ENCODE measurements around the gene PTP4A2.

PTP4A2 gene

DNA sequence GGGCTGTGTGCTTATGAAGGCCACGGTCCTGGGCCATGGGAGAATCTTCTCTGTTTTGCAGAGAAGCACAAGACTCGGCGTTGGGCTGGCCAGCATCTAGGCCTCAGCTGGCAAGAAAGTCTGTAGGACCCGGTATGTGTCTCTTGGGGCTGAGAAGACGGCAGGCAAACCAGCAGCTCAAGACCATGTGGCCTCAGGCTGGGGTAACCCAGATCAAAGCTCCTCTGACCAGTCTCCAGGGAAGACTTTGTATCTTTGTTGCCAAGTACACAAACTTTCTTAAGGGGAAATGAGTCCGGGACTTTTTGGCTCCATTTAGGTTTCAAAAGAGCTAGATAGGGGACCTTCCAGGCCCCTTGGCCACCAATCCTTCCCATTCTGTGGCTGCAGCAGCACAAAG, 60.1 kb downstream of the PTP4A2 start:
- Histone ChIP-seq H3K9me3 (ENCODE audit: control insufficient read depth, low read length) (no peaks in the 10 kb centered on the region), H3K9ac (ENCODE audit: low read length) (peak overlapping the region; percentile 55), H3K27me3 (replicated peaks; ENCODE audit: control insufficient read depth, insufficient read depth, low read length) (no peaks in the 10 kb centered on the region), H3K4me3 (ENCODE audit: low read length) (no peak overlapping the region), H3K4me1 (ENCODE audit: control insufficient read depth, insufficient read depth, low read length) (peaks cover 26% of the 10 kb centered on the region), H3K36me3 (ENCODE audit: control insufficient read depth, insufficient read depth, low read length, severe bottlenecking) (no peaks in the 10 kb centered on the region)
- no peak for DNase-seq (ENCODE audit: low read depth)

DNA sequence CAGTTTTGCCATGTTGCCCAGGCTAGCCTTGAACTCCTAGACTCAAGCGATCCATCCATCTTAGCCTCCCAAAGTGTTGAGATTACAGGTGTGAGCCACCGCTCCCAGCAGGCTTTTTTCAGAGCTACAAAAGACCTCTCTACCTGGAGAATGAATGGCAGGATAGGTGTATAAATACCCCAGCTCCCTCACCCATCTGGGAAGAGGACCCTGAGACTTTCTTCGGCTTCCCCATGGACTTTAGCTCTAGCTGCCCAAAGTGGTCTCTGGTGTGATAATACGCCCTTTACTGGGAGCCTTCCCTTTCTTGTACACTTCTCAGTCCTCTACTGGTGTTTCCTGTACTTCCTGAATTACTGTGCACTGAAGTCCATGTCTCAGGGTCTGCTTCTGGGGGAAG, 60.6 kb downstream of the PTP4A2 start:
- H3K4me3 ChIP-seq (ENCODE audit: low read length): no peak overlapping the region
- H3K36me3 ChIP-seq (ENCODE audit: control insufficient read depth, insufficient read depth, low read length, severe bottlenecking): no peaks in the 10 kb centered on the region
- no peaks in the 10 kb centered on the region for H3K27me3 ChIP-seq (replicated peaks; ENCODE audit: control insufficient read depth, insufficient read depth, low read length)
- peak overlapping the region; percentile 55 for H3K9ac ChIP-seq (ENCODE audit: low read length)
- peaks cover 26% of the 10 kb centered on the region for H3K4me1 ChIP-seq (ENCODE audit: control insufficient read depth, insufficient read depth, low read length)
- DNase-seq (ENCODE audit: low read depth): no peak
- no peaks in the 10 kb centered on the region for H3K9me3 ChIP-seq (ENCODE audit: control insufficient read depth, low read length)

DNA sequence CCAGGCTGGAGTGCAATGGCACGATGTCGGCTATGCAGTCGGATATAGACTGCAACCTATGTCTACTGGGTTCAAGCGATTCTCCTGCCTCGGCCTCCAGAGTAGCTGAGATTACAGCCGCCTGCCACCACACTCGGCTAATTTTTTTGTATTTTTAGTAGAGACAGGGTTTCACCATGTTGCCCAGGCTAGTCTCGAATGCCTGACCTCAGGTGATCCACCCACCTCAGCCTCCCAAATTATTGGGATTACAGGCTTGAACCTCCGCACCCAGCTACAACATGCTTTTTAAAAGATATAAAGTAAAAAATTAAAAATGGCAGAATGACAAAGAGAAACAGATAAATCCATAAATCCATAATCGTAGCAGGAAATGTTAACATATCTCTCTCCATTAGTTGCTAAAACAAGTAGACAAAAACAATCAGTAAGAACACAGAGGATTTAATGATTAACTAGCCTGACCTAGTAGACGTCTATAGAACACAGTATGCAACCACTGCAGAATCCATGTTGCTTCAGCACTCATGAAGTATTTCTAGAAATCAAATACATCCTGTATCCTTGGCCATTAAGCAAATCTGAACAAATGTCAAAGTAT, 62.4 kb downstream of the PTP4A2 start:
- Histone ChIP-seq H3K36me3 (ENCODE audit: control insufficient read depth, insufficient read depth, low read length, severe bottlenecking) (no peaks in the 10 kb centered on the region), H3K9me3 (ENCODE audit: control insufficient read depth, low read length) (no peaks in the 10 kb centered on the region), H3K9ac (ENCODE audit: low read length) (no peak overlapping the region), H3K4me3 (ENCODE audit: low read length) (no peak overlapping the region), H3K4me1 (ENCODE audit: control insufficient read depth, insufficient read depth, low read length) (peaks cover 15% of the 10 kb centered on the region), H3K27me3 (replicated peaks; ENCODE audit: control insufficient read depth, insufficient read depth, low read length) (no peaks in the 10 kb centered on the region)
- no peak for DNase-seq (ENCODE audit: low read depth)

DNA sequence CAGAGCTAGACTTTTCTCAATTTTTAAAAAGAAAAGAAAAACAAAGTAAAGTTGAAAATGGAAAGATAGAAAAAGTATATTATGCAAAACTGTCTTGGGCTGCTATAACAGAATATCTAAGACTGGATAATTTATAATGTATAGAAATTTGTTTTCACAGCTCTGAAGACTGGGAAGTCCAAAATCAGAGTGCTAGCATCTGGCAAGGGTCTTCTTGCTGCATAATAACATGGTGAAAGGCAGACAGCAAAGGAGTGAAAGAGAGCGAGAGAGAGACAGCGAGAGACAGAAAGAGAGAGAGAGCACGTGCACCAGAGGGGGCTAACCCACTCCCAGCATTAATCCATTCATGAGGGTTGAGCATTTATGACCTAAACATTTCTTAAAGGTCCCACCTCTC, 63.2 kb downstream of the PTP4A2 start:
- no peak for DNase-seq (ENCODE audit: low read depth)
- H3K9me3 ChIP-seq (ENCODE audit: control insufficient read depth, low read length): no peaks in the 10 kb centered on the region
- no peaks in the 10 kb centered on the region for H3K27me3 ChIP-seq (replicated peaks; ENCODE audit: control insufficient read depth, insufficient read depth, low read length)

DNA sequence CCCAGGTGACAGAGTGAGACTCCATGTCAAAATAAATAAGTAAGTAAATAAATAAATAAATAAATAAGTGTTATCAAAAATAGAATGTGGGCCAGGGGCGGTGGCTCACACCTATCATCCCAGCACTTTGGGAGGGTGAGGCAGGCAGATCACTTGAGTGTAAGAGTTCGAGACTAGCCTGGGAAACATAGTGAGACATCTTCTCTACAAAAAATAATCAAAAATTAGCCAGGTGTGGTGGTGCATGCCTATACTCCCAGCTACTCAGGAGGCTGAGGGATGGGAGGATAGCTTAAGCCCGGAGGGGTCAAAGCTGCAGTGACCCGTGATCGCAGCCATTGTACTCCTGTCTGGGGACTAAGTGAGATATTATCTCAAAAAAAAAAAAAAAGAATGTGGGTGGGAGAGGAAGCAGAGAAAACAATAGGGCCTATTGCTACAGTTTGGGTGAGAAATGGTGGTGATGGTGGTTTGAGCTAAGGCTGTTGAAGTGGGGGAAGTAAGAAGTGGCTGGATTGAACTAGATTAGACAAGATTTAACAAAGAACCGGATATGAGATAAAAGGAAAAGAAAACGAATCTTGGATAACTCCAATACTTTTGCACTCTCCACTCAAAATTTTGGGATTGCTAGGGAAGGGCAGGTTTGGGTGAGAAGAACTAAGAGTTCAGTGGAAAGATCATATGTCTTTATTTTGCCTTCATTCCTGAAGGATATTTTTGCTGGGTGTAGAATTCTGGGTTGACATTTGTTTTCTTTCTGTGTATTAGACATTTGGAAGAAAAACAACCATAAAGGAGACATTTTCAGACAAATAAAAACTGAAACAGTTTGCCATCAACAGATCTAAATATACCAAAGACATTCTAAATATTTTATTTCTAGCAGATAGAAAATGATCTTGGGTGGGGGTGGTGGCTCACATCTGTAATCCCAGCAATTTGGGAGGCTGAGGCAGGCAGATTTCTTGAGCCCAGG, 65.2 kb downstream of the PTP4A2 start:
- H3K9me3 ChIP-seq (ENCODE audit: control insufficient read depth, low read length): no peaks in the 10 kb centered on the region
- no peak for DNase-seq (ENCODE audit: low read depth)
- no peaks in the 10 kb centered on the region for H3K36me3 ChIP-seq (ENCODE audit: control insufficient read depth, insufficient read depth, low read length, severe bottlenecking)
- H3K4me1 ChIP-seq (ENCODE audit: control insufficient read depth, insufficient read depth, low read length): peaks cover 6% of the 10 kb centered on the region
- H3K9ac ChIP-seq (ENCODE audit: low read length): no peak overlapping the region
- no peak overlapping the region for H3K4me3 ChIP-seq (ENCODE audit: low read length)
- H3K27me3 ChIP-seq (replicated peaks; ENCODE audit: control insufficient read depth, insufficient read depth, low read length): no peaks in the 10 kb centered on the region

More for the DNA sequence above, 63.2 kb downstream of the PTP4A2 start:
- Histone ChIP-seq H3K9ac (ENCODE audit: low read length) (no peak overlapping the region), H3K4me1 (ENCODE audit: control insufficient read depth, insufficient read depth, low read length) (peaks cover 13% of the 10 kb centered on the region), H3K36me3 (ENCODE audit: control insufficient read depth, insufficient read depth, low read length, severe bottlenecking) (no peaks in the 10 kb centered on the region), H3K4me3 (ENCODE audit: low read length) (no peak overlapping the region)

DNA sequence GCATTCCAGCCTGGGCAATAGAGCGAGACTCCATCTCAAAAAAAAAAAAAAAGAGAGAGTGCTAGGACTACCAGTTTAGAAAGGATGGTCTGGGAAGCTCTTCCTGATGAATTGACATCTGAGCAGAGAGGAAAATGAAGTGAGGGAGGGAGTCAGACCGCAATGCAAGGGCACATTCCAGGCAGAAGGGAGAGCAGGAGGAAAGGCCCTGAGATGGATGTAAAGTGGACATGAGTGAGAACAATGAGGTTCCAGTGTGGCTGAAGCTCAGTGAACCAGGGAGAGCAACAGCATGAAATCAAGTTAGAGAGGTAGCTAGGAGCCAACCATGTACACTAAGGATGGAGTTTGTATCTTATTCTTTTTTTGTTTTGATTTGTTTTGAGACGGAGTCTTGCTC, 66.5 kb downstream of the PTP4A2 start:
- DNase-seq (ENCODE audit: low read depth): no peak

DNA sequence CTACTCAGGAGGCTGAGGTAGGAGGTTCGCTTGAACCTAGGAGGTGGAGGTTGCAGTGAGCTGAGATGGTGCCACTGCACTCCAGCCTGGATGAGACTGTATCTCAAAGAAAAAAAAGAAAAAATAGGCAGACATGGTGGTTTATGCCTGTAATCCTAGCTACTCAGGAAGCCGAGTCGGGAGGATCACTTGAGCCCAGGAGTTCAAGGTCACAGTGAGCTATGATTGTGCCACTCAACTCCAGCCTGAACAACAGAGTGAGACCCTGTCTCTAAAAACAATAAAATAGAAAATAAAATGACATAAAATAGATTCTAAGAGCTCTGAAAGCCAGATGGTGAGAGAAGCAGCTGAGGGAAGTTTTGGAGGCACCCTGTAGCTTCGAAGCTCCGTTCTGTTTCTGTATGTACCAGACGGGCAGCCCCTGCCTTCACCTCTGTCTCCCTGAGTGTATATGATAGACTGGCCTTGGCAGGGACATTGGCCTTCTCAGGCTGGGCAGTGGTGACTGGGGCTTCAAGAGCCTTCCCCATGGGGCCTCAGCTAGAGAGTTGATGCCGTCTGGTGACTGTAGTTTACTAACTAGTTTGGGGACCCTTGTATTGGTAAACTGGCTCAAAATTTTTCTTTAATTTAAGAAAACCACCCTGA, 68.0 kb downstream of the PTP4A2 start:
- H3K36me3 ChIP-seq (ENCODE audit: control insufficient read depth, insufficient read depth, low read length, severe bottlenecking): no peaks in the 10 kb centered on the region
- DNase-seq (ENCODE audit: low read depth): no peak
- H3K9ac ChIP-seq (ENCODE audit: low read length): no peak overlapping the region
- no peak overlapping the region for H3K4me3 ChIP-seq (ENCODE audit: low read length)
- H3K9me3 ChIP-seq (ENCODE audit: control insufficient read depth, low read length): no peaks in the 10 kb centered on the region
- peaks cover 3% of the 10 kb centered on the region for H3K4me1 ChIP-seq (ENCODE audit: control insufficient read depth, insufficient read depth, low read length)
- H3K27me3 ChIP-seq (replicated peaks; ENCODE audit: control insufficient read depth, insufficient read depth, low read length): no peaks in the 10 kb centered on the region

More for the DNA sequence above, 66.5 kb downstream of the PTP4A2 start:
- no peaks in the 10 kb centered on the region for H3K27me3 ChIP-seq (replicated peaks; ENCODE audit: control insufficient read depth, insufficient read depth, low read length)
- no peaks in the 10 kb centered on the region for H3K4me1 ChIP-seq (ENCODE audit: control insufficient read depth, insufficient read depth, low read length)
- H3K4me3 ChIP-seq (ENCODE audit: low read length): no peak overlapping the region
- H3K9me3 ChIP-seq (ENCODE audit: control insufficient read depth, low read length): no peaks in the 10 kb centered on the region
- no peak overlapping the region for H3K9ac ChIP-seq (ENCODE audit: low read length)
- no peaks in the 10 kb centered on the region for H3K36me3 ChIP-seq (ENCODE audit: control insufficient read depth, insufficient read depth, low read length, severe bottlenecking)

DNA sequence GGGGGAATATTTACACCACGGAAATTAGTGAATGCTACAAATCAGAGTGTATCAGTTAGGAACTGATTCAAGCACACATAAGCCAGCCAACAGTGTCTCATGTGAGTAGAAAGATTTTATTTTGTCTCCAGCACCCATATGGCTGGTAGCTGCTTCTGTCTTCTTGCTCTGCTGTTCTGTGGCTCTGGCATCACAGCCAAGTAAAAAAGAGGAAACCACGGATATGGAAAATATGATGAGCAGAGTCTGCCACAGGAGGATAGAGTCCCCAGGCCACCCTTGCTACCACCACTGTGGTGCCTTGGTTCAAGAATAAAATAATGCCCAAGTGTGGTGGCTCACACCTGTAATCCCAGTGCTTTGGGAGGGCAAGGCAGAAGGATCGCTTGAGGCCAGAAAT, 68.7 kb downstream of the PTP4A2 start:
- H3K9me3 ChIP-seq (ENCODE audit: control insufficient read depth, low read length): no peaks in the 10 kb centered on the region
- H3K36me3 ChIP-seq (ENCODE audit: control insufficient read depth, insufficient read depth, low read length, severe bottlenecking): no peaks in the 10 kb centered on the region
- H3K4me1 ChIP-seq (ENCODE audit: control insufficient read depth, insufficient read depth, low read length): peaks cover 3% of the 10 kb centered on the region
- no peaks in the 10 kb centered on the region for H3K27me3 ChIP-seq (replicated peaks; ENCODE audit: control insufficient read depth, insufficient read depth, low read length)
- H3K4me3 ChIP-seq (ENCODE audit: low read length): no peak overlapping the region
- DNase-seq (ENCODE audit: low read depth): no peak
- no peak overlapping the region for H3K9ac ChIP-seq (ENCODE audit: low read length)

DNA sequence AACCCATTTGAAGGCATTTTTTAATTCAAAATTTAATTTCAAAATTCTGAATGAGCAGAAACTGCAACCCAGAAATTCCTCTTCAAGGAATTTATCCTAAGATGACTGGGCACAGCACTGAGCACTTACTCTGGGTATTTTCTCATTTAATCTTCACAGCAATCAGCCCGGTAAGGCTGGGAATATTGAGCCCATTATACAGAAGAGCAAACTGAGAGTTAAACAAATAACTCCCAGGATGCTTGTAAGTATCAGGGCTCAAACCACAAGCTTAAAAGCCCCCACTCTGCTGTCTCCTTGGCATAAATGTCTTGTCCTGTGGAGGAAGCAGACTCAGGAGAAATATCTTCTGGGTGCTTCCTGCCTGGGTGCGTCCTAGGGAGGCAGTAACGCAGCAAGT, 69.3 kb downstream of the PTP4A2 start:
- Histone ChIP-seq H3K36me3 (ENCODE audit: control insufficient read depth, insufficient read depth, low read length, severe bottlenecking) (no peaks in the 10 kb centered on the region), H3K4me1 (ENCODE audit: control insufficient read depth, insufficient read depth, low read length) (peaks cover 3% of the 10 kb centered on the region)
- DNase-seq (ENCODE audit: low read depth): no peak

DNA sequence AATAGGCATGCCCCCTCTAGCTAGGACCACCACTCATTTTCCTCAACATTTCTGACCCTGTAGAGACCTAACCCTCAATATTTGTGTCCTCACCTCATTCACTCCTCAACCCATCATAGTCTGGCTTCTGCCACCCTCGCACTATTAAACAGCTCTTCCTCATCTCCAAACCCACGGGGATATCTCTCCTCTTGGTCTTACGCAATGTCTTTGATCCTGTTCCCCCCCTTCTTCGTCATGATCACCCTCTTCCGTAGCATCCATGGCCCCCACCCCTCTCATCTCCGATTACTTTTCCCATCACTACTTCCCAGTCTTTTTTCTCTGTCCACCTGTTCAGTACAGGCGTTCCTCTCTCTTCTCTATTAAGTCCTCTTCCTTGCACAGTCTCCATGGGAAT, 70.6 kb downstream of the PTP4A2 start:
- no peak overlapping the region for H3K9ac ChIP-seq (ENCODE audit: low read length)
- DNase-seq (ENCODE audit: low read depth): no peak

More for the DNA sequence above, 69.3 kb downstream of the PTP4A2 start:
- Histone ChIP-seq H3K9me3 (ENCODE audit: control insufficient read depth, low read length) (no peaks in the 10 kb centered on the region), H3K27me3 (replicated peaks; ENCODE audit: control insufficient read depth, insufficient read depth, low read length) (no peaks in the 10 kb centered on the region), H3K4me3 (ENCODE audit: low read length) (no peak overlapping the region), H3K9ac (ENCODE audit: low read length) (no peak overlapping the region)

DNA sequence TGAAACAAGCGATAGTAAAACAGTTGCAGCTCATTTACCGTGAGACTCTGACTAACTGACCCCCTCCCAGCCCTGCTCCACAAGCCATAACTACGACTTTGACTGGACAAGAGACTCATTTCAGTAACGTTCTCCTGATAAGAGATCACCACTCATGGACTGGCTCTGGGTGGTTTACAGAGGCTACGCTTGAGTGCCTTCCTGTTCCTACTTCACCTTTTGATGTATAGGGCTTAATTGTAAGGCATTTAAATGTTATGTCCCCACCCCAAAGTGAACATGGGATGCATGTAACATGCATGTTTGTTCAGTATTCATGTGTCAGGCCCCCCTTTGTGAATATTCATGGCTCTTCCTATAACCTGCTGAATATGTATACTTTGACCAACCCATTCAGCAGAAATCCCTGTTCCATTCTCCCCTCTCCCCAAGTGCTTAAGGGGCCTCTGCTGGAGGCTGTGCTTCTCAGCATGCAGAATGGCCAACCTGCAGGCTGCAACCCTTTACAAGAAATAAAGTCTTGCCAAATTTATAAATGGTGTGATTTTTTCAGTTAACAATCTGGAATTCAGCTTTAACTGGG, 71.6 kb downstream of the PTP4A2 start:
- no peak overlapping the region for H3K4me3 ChIP-seq (ENCODE audit: low read length)
- H3K9ac ChIP-seq (ENCODE audit: low read length): no peak overlapping the region
- no peaks in the 10 kb centered on the region for H3K9me3 ChIP-seq (ENCODE audit: control insufficient read depth, low read length)
- no peaks in the 10 kb centered on the region for H3K36me3 ChIP-seq (ENCODE audit: control insufficient read depth, insufficient read depth, low read length, severe bottlenecking)
- peaks cover 3% of the 10 kb centered on the region for H3K4me1 ChIP-seq (ENCODE audit: control insufficient read depth, insufficient read depth, low read length)
- DNase-seq (ENCODE audit: low read depth): no peak
- H3K27me3 ChIP-seq (replicated peaks; ENCODE audit: control insufficient read depth, insufficient read depth, low read length): no peaks in the 10 kb centered on the region

More for the DNA sequence above, 70.6 kb downstream of the PTP4A2 start:
- Histone ChIP-seq H3K4me3 (ENCODE audit: low read length) (no peak overlapping the region), H3K4me1 (ENCODE audit: control insufficient read depth, insufficient read depth, low read length) (peaks cover 3% of the 10 kb centered on the region), H3K27me3 (replicated peaks; ENCODE audit: control insufficient read depth, insufficient read depth, low read length) (no peaks in the 10 kb centered on the region), H3K36me3 (ENCODE audit: control insufficient read depth, insufficient read depth, low read length, severe bottlenecking) (no peaks in the 10 kb centered on the region), H3K9me3 (ENCODE audit: control insufficient read depth, low read length) (no peaks in the 10 kb centered on the region)

Data from adipocyte (in vitro differentiated cells).